HG03066 (cell line): Measurements from ENCODE around the gene KRT12.
"Not testable (repeated sequence)": the region's sequence is repeated elsewhere in the genome, so short reads cannot be mapped to it uniquely, and the experiment has no call there.

Experiments
- ATAC-seq: cut with Tn5 transposase; IDR thresholded peaks from one replicate; pipeline ENCODE4 v1.9.1; 2021; ENCODE audit warnings: low read depth; ENCODE audit not compliant: unreplicated experiment

Gene KRT12

DNA sequence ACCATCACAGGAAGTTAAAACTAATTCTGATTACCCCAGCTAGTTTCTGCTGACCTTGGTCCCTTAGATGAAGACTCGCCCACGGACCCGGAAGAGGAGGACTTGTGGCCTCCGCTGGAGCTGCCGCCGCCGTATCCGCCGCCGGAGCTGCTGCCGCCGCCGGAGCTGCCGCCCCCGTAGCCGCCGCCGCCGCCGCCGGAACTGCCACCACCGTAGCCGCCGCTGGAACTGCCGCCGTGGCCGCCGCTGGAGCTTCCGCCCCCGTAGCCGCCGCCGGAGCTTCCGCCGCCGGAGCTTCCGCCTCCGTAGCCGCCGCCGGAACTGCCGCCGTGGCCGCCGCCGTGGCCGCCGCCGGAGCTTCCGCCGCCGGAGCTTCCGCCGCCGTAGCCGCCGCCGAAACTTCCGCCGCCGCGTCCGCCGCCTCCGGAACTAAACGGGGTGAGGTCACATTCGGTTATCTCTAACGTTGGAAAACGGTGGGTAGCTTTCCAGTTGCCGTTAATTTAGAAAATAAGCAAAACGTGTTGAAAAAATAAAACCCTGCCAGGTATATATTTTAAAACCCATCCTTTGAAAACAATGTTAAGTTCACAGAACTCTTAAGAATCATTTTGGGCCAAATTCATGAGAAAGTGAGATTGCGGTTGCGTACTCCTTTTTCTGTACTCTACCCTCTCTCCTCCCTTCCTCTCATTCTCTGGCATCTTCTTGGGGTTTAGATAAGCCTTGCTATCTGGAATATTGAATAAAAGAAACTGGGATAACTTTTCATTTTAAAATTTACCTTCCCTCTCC, 48.1 kb downstream of the KRT12 start:
- peak; percentile 87 for ATAC-seq

DNA sequence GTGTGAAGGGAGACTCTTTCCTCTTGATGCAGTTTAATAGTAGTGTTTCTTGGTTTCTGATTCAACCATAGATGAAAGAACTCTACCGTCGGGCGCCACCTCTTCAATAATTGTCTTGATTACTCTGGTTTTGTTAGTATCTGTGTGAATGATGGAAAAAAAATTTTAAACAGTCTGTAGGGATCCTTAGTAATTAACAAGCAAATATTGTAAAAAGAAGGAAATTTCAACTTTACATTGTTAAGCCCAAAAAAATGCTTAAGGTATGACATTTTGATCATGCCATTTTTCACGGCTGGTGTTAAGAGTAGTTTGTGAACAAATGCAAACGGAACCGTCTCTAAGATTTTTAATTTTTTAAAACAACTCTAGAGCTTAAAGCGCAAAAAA, 48.7 kb downstream of the KRT12 start:
- ATAC-seq: no peak

DNA sequence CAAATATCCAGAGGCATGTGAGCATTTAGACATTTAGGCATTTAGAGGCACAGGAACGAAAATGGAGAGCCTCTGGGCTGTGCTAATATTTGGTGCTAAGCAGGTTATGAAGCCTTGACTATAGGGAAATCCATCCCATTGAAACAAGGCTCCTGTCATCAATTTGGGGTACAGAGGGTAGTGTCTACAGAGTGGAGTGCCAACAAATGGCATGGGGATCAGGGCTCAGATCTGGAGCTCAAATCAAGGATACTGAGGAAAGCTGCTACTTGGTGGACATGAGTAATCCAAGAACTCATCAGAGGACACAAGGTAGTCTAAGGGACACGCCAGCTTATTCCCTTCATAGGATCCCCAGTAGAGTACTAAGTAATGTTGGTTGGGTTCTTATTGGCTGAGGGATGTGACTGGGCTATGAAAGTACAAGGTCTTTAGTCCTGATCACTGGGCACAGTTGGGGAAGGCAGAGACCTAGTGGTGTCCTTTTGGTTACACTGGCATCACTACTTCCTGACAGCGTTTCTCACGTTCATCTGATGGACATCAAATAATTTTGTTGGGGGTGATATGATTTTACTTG, 49.8 kb downstream of the KRT12 start:
- no peak for ATAC-seq

DNA sequence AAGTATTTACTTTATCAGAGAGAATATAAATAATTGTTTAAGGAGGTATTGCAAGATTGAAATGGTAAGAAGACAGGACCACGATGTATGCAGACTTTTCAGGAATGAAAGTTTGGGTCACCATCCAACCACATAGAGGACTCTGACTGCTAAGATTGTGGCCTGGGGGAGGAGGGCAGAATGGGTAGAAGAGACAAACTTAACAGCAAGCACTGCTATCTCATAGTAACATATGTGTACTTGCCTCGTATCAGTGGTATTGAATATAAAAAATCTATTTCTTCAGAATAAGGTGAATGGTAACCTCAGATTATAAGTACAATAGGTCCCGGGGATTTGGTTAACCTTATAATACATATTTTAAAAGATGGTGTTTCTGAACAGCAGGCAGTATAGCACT, 50.5 kb downstream of the KRT12 start:
- no peak for ATAC-seq

DNA sequence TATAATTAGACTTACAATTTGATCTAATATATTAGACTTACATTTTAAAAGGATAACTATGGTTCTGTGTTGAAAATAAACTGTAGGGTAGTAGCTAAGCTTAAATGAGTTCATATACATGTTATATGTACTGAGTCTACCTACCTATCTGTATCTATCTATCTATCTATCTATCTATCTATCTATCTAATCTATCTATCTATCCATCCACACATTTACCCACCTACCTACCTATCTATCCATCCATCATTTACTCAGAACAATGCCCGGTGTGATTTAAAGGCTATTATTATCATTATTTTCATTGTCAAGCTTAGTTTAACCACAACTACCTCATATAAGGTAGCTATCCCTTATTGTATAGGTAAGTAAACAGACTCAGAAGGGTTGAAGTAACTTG, 51.6 kb downstream of the KRT12 start:
- no peak for ATAC-seq

DNA sequence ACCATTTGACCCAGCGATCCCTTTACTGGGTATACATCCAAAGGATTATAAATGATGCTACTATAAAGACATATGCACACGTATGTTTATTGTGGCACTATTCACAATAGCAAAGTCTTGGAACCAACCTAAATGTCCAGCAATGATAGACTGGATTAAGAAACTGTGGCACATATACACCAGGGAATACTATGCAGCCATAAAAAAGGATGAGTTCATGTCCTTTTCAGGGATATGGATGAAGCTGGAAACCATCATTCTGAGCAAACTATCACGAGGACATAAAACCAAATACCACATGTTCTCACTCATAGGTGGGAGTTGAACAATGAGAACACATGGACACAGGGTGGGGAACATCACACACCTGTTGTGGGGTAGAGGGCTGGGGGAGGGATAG, 52.4 kb downstream of the KRT12 start:
- not testable (repeated sequence) for ATAC-seq

DNA sequence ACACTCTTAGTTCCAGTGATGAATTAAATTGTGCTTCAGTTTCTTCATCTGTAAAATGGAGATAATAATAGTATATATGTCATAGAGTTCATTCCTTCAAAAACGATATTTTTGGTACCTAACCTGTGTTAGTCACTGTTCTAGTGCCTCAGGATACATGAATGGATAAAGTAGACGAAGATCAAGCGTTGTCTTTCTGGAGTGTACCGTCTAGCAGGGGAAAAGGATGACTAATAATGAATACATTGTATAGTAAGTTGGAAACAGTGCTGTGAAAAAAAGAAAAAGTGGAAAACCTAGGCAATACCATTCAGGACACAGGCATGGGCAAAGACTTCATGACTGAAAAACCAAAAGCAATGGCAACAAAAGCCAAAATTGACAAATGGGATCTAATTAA, 53.2 kb downstream of the KRT12 start:
- no peak for ATAC-seq

DNA sequence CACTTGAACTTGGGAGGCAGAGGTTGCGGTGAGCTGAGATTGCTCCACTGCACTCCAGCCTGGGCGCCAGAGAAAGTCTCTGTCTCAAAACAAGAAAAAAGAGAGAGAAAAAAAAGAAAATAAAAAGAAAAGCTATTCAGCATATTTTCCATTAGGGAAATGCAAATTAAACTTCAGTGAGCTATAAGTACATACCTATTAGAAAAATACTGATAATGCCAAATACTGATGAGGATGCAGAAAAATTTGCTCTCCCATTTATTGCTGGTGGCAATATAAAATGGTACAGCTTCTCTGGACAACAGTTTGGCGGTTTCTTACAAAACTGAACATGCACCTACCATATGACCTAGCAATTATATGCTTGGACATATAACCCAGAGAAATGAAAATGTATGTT, 54.4 kb downstream of the KRT12 start:
- no peak for ATAC-seq
